GM19099 (cell line): ENCODE measurements around the gene CCDC17.

Experiments
- POLR2A ChIP-seq: IDR thresholded peaks from 3 replicates; pipeline ENCODE4 v1.6.1; 2011; ENCODE audit warnings: low read depth; ENCODE audit not compliant: insufficient read length; ENCODE audit errors: extremely low read depth

Gene CCDC17

DNA sequence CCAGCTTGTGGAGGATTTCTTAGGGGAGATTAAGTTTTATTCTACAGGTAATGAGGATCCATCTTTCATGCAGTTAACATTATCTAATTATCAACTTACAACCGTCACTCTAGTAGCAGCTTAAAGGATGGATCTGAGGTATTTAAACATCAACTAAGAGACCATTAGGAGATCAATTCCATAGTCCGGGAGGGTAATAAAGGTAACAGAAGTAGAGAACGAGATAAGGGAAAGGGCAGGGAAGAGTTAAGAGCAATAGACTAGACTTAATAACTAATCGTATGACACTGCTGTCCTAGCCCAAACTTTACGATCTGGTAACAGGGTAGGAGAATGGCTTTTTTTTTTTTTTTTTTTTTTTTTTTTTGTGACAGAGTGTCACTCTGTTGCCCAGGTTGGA, 19.5 kb upstream of the CCDC17 start:
- no peak for TF ChIP-seq POLR2A

DNA sequence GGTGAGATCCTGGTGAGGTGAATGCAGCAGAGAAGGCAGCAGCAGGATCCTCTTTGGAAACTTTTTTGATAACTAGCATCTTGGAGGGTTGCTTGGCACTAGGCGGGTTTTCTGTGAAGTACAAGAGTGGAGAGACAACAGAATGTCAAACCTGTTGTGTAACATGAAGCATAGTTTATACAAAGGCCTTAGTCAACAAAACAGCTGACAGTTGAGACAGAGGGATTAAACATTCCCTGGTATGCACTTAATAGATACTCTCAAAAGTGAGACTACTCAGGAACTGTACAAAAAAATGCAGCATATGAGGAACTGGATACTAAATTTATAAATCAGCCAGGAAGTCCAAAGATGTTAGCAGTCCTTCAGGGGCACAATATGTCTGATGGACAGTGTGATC, 16.4 kb upstream of the CCDC17 start:
- TF ChIP-seq POLR2A = no peak

DNA sequence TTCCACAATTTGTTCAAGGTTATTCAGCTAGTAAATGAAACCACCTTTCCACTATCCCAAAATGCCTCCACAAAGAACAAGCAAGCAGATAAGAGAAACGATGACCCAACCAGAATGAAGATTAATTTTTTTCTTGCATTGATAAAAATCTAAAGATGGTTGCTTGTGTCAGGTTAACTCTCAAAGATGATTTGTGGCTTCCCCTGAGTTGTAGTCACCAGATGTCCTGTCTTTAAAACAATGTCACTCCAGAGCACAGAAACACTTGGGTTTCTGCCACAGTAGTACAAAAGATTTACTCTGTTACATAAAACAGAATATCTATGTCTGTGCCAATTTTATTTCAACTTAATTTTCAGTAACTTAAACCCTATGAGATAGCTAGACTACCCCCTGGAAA, 11.4 kb upstream of the CCDC17 start:
- no peak for TF ChIP-seq POLR2A

DNA sequence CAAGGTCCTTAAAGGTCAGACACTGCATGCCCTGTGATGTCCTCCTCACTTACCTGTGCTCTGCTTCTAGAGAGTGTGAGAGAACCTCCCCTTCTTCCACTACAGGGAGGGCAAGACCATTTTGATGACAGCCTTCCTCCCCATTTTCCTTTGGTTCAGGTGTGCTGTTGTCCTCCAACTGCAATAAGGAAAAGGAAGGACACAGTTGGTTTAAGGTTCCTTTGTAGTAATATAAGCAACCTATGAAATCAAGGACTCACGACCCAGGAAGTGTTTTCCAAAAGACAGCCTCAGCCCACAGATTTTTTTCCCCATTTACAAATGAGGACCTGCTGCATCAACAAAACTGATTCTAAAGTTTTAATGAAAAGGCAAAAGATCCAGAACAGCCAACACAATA, 6.6 kb upstream of the CCDC17 start:
- TF ChIP-seq POLR2A = no peak

DNA sequence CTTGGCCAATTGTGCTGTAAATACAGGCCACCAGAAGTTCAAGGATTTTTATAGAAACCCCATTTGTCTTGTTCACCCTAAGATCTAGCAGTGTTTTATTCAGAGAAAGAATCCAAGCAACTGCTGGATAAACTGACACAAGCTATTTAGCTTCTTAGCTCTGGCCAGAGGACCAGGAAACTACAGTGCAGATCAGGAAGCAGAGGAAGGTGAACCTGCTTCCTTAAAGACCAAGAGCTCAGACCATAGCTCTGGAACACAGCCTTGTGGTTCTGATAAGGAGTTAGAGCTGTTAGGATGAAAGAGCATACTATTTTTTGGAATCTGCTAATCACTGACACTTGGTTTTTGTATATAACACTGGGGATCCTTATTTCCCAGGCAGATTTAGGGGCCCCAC, 5.2 kb upstream of the CCDC17 start:
- TF ChIP-seq POLR2A = no peak

DNA sequence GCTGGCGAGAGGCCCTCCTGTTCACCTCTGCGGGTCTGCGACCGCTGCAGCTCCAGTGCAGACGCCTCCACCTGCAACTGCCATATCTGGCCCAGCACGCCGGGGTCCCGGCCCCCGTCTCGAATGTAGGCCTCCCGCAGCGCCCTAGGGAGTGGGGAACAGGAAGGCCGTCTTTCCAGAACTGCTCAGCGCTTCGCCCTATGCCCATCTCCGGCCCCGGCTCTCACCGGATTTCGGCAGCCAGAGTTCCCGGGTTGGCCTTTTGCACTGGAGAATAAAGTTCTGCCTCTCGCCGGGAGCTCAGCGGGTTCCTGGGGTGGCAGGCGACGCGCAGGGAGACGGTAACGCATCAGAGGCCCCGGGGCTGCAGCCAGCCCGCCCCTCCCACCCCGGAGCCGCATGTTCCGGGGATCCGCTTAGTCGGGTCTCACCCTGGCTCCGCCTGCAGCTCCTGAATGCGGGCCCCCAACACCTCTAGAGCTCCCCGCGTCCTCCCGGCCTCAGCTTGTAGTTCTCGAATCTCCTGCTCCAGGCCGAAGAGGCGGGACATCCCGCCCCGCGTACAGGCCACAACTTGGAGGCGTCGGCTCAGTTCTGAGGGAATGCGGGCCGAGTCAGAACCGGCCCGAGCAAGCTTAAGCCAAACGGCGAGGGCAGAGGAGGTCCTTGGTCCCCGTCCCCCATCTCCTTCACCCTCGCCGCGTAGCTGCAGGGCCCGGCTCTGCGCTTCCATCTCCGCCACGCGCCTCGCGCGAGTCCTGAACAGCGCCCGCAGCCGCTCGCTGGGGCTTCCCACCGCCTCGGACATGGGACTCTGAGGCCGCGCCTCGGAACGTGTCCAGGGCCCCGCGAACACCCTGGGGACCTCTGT, 1.1 kb downstream of the CCDC17 start:
- no peak for TF ChIP-seq POLR2A

DNA sequence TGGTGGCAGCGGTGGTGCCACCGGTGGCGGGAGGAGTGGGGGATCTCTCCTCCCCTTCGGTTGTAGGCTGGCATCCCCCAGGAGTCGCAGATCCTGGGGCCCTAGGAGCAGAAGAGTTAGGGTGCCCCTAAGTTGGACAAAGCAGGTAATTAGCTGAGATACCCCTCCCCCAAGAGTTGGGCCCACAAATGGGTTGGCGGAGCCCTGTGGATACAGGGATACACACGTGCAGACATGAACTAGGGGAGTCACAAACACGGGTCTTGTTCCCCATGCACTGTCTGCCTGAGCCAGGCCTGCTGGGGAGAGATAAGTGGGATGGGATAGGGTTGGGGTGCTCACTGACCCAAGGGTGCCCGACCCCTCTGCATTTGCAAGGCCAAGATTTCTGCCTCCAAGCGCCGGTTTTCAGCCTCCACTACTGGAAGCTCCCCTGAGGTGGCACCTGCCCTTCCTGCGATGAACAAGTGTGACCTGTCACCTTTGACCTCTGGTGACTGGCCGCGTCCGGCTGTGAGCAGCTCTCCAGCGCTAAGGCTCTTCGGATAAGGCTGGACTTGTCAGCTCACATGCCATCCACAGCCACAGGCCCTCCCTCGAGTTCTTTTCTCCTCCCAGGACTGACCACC, 1.8 kb downstream of the CCDC17 start:
- no peak for TF ChIP-seq POLR2A

DNA sequence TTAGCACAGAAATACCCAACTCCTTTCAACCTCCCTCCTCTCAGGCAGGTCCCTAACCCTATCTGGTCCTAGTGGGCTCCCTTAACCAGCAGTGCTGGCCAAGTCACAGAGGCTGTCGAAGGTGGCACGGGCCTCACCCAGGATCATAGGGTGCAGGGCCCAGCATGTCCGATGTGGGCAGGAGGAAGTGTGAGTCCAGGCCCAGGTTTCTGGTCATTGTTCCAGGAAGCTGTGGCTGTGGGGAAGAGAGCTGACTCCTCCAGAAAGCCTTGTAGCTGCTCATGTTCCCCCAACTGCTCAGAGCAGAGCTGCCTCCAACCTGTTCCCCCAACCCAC, 2.4 kb downstream of the CCDC17 start:
- no peak for TF ChIP-seq POLR2A

DNA sequence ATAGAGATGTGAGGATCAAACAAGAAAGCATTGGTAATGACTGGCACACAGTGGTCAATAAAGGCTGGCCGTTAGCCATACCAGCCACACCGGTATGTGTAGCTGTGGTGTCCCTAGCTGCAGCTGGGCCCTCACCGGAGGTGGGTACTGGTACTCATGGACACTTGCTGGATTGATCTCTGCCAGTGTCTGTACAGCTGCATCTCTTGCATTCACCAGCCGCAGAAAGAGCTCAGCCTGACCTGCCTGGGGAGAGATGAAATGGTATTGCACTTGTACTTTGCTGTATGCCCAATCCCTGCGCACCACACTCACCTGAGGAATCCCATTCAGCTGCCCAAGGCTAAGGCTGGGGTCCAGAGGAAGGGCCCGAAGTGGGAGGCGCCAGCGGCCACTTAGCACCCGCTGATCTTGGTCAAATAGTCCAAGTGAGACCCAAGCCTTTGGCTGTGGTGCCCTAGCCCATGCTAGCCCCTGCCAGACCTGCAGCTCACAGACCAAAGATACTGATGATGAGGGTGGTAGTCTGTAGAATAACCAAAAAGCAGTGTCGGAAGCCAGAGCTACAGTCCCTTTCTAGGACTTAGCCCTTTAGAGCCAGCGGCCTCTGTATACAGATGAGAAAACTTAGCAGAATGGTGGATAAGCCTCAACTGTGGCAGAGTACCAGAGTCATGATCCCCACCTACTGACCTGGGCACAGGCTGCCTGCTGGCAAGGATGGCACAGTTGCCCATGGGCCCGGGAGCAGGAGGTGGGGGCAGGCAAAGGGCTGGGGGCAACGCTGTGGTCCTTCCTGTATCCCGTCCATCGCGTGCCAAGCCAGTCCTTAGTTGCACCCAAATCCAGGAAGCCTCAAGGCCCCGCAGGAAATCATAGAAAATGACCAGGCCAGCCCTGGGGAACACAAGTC, 3.0 kb downstream of the CCDC17 start:
- no peak for TF ChIP-seq POLR2A

DNA sequence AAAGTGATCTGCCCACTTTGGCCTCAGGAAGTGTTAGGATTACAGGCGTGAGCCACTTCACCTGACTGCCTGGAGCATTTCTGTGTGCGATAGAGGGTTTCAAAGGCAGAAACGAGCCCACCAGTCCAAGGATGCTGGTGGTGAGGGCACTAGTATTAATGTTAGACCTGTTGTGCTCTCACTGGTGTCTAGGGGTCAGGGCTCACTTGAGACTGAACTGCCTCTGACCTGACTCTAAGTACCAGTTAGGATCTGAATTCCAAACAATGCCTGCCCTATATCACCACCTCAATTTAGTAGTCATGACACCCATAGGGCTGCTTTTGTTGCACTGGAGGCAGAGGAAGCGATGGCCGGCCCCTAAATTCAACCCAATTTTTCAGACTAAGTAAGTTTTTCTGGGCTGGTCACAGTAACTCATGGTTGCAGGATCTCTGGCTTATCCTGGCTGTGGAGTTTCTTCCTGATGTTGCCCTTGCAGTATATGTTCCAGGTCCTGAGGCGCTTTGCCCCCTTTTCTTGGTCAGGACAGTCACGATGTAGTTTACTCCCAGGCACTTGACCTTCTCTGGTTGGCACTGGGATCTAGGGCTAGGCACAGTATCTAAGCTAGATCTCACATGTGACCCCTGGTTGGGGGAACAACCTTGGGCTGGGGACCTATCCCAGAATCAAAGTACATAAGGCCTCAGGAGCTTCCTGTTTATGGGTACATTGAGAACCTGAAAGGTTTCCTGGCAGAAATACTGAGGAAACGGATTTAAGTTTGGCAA, 4.5 kb downstream of the CCDC17 start:
- peak; percentile 14 for TF ChIP-seq POLR2A

DNA sequence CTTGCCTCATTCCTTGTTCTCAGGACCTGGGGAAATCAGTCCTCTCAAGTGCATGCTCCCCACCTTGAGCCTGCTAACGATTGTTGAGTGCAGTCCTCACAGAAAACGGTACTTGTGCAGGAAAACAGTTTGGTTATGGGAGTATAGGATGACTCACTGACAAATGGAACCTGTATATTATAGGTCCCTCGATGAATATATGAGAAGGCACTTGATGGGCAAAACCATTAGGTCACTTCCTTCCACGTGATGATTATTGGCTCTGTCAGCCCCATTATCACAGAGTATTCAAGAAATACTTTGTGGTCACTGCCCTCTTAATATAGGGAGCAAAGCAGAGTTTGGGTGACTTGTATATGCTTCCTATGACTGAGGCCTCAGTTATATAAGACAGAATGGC, 6.2 kb downstream of the CCDC17 start:
- no peak for TF ChIP-seq POLR2A

DNA sequence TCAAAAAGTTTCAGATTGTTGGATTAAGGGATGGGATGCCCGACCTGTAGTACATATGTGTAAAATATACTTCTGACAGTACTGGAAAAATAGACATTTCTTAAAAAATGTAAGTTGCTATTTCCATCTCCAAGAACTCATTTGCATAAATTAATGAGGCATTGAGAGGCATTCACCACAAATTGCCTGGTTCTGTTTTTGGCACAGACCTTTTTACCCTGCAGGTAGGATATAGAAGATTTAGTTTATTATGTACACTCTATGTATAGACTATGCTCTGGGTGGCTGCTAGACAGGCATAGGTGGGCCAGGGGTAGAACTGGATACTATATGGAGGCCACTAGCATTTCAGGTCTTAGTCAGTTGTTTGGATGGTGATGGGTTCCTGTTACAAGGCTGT, 8.0 kb downstream of the CCDC17 start:
- no peak for TF ChIP-seq POLR2A

DNA sequence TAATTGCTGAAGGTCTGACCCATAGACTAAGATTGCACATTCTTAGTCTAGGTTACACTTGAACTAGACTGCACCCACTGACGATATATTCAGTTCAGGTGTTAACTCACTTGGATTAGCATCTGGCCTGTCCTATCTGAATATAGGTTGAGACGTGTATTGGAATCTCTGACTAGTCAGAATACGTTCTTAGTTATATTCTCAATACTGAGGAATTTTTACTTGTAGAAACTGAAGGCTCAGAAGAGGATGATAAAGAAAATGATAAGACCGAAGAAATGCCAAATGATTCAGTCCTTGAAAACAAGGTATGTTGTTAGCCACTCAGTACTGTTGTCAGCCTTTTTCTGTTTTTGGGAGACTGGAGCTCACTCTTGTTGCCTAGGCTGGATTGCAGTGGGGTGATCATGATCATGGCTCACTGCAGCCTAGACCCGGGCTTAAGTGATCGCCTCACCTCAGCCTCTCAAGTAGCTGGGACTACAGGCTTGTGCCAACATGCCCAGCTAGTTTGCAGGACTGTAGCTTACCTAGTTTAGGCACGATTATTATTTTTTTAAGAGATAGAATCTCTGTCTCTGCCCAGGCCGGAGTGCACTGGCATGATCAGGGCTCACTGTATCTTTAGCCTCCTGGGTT, 10.8 kb downstream of the CCDC17 start:
- no peak for TF ChIP-seq POLR2A

DNA sequence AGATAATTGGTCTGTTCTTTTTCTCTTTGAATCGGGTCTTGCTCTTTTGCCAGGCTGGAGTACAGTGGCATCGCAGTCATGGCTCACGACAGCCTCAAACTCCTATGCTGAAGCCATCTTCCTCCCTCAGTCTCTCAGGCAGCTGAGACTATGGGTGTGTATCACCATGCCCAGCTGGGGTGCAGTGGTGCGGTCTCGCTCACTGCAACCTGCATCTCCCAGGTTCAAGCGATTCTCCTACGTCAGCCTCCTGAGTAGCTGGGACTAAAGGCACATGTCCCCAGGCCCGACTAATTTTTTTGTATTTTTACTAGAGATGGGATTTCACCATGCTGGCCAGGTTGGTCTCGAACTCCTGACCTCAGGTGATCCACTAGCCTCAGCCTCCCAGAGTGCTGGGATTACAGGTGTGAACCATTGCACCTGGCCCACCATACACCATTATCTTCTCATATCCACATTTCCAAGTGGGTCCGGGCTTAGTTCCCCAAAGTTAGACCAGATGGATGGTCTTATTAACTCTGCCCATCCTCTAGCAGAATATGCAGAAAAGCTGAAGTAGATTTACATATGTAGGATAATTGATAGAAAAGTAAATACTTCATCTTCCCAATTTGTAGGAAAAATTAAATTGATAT, 13.1 kb downstream of the CCDC17 start:
- TF ChIP-seq POLR2A = no peak
